Purkinje cell (primary cell): Measurements from ENCODE around the gene SPNS2. TPM values are rescaled to one million over a fixed set of nuclear protein-coding genes. Genes with fewer than 3 reads are reported as not detected.

ENCODE experiments used
- polyA plus RNA-seq: library from polyadenylated mRNA; unstranded; fragments of >200 nt; fragmentation: Nextera tagmentation; gene quantifications from 2 replicates; pipeline ENCODE4 v1.2.1, GENCODE V29; 2014

Gene SPNS2
- 5.8 and 10.9 TPM in 2 replicates for polyA plus RNA-seq

GRCh38 chr17:4498461-4499397 is at the start of gene SPNS2:
SPNS2 (plus strand) TSS chr17:4498881; CDS start chr17:4499048, 167 bp downstream.

GRCh38 chr17:4554997-4555799 is 56.5 kb downstream of the SPNS2 start, which contains the start of gene MYBBP1A:
MYBBP1A (minus strand) TSS chr17:4555384; CDS start chr17:4555324, 60 bp downstream.

GRCh38 chr17:4560421-4560820 is 61.7 kb downstream of the SPNS2 start, which contains the start of gene GGT6:
GGT6 (minus strand) TSS chr17:4560577; CDS start chr17:4560521, 56 bp downstream.

GRCh38 chr17:4584101-4584916 is 85.6 kb downstream of the SPNS2 start, which contains the start of gene SMTNL2:
SMTNL2 (plus strand) TSS chr17:4584529; CDS start chr17:4584606, 77 bp downstream.

Other genes starting within 250 kb of the SPNS2 start
- gene ANKFY1, start 234.9 kb upstream of the SPNS2 start, polyA plus RNA-seq: 7.1 and 13.1 TPM in 2 replicates
- gene UBE2G1, start 132.2 kb upstream of the SPNS2 start, polyA plus RNA-seq: 67.9 and 89.7 TPM in 2 replicates
- gene SPNS3, start 64.9 kb upstream of the SPNS2 start, polyA plus RNA-seq: not detected in 2 replicates
- gene MYBBP1A, start 56.5 kb downstream of the SPNS2 start, polyA plus RNA-seq: 5.6 and 5.9 TPM in 2 replicates
- not detected in 2 replicates for gene GGT6, start 61.7 kb downstream of the SPNS2 start, polyA plus RNA-seq
- gene SMTNL2, start 85.6 kb downstream of the SPNS2 start, polyA plus RNA-seq: 0.12 TPM in 1 of 2 replicates, not detected in the other
- not detected in 2 replicates for gene ALOX15, start 142.8 kb downstream of the SPNS2 start, polyA plus RNA-seq
- gene PELP1, start 205.3 kb downstream of the SPNS2 start, polyA plus RNA-seq: 2.6 and 2.9 TPM in 2 replicates
- 5.8 and 6.3 TPM in 2 replicates for gene ARRB2, start 211.8 kb downstream of the SPNS2 start, polyA plus RNA-seq
- gene MED11, start 232.5 kb downstream of the SPNS2 start, polyA plus RNA-seq: 72.1 and 82.0 TPM in 2 replicates
- gene ZMYND15, start 241.0 kb downstream of the SPNS2 start, polyA plus RNA-seq: not detected in 2 replicates
- gene CXCL16, start 241.0 kb downstream of the SPNS2 start, polyA plus RNA-seq: 0.25 and 1.1 TPM in 2 replicates